Astrocyte (in vitro differentiated cells and primary cell): ENCODE measurements around the gene ZNF662. TPM values are rescaled to one million over a fixed set of nuclear protein-coding genes. Genes with fewer than 3 reads are reported as not detected.

ENCODE experiments used
- DNase-seq: peaks from one replicate; pipeline ENCODE4 v3.0.0-alpha.2; 2010; ENCODE audit warnings: low read depth
- FAIRE-seq: peaks from 2 replicates; lab custom pipeline; 2011; peaks lifted over from hg19 to GRCh38; lab: Jason Lieb, UNC
- H2AFZ ChIP-seq: 2 replicates; pipeline ENCODE4 v1.6.0; 2012; ENCODE audit warnings: low read depth, low read length, inconsistent platforms
- H3K27ac ChIP-seq: 2 replicates; pipeline ENCODE4 v1.5.1; 2011; ENCODE audit warnings: low read depth, low read length, inconsistent platforms
- H3K27me3 ChIP-seq: 2 replicates; pipeline ENCODE4 v1.6.0; 2011; ENCODE audit warnings: low read length, inconsistent platforms; ENCODE audit not compliant: insufficient read depth
- H3K36me3 ChIP-seq: 2 replicates; pipeline ENCODE4 v1.5.1; 2011; ENCODE audit warnings: low read length, inconsistent platforms; ENCODE audit not compliant: insufficient read depth
- H3K4me1 ChIP-seq: 2 replicates; pipeline ENCODE4 v1.5.1; 2011; ENCODE audit warnings: low read length, inconsistent platforms; ENCODE audit not compliant: insufficient read depth
- H3K4me2 ChIP-seq: 2 replicates; pipeline ENCODE4 v1.6.0; 2012; ENCODE audit warnings: low read length, inconsistent platforms
- H3K4me3 ChIP-seq: 2 replicates; pipeline ENCODE4 v1.5.1; 2011; ENCODE audit warnings: low read depth, mild to moderate bottlenecking, low read length, inconsistent platforms; ENCODE audit not compliant: insufficient read depth
- H3K79me2 ChIP-seq: 2 replicates; pipeline ENCODE4 v1.6.0; 2012; ENCODE audit warnings: mild to moderate bottlenecking, low read length, inconsistent platforms; ENCODE audit not compliant: insufficient read depth
- H3K9ac ChIP-seq: 2 replicates; pipeline ENCODE4 v1.6.0; 2012; ENCODE audit warnings: mild to moderate bottlenecking, low read length, inconsistent platforms
- H3K9me3 ChIP-seq: 2 replicates; pipeline ENCODE4 v1.5.1; 2012; ENCODE audit warnings: low read depth, mild to moderate bottlenecking, low read length, inconsistent platforms; ENCODE audit not compliant: insufficient read depth
- H4K20me1 ChIP-seq: 2 replicates; pipeline ENCODE4 v1.6.0; 2012; ENCODE audit warnings: low read length, inconsistent platforms; ENCODE audit not compliant: insufficient read depth
- H3K27ac Mint-ChIP-seq: one replicate; pipeline ENCODE4 v1.8.0; 2021; ENCODE audit warnings: mild to moderate bottlenecking, mixed read lengths; ENCODE audit not compliant: unreplicated experiment
- H3K27me3 Mint-ChIP-seq: one replicate; pipeline ENCODE4 v1.8.0; 2021; ENCODE audit warnings: low read depth, mixed read lengths; ENCODE audit not compliant: unreplicated experiment
- H3K36me3 Mint-ChIP-seq: one replicate; pipeline ENCODE4 v1.8.0; 2021; ENCODE audit warnings: low read depth, mixed read lengths; ENCODE audit not compliant: unreplicated experiment
- H3K4me1 Mint-ChIP-seq: one replicate; pipeline ENCODE4 v1.8.0; 2021; ENCODE audit warnings: low read depth, mixed read lengths; ENCODE audit not compliant: unreplicated experiment
- H3K4me3 Mint-ChIP-seq: one replicate; pipeline ENCODE4 v1.8.0; 2021; ENCODE audit warnings: mild to moderate bottlenecking, moderate library complexity, mixed read lengths; ENCODE audit not compliant: unreplicated experiment
- H3K9me3 Mint-ChIP-seq: one replicate; pipeline ENCODE4 v1.8.0; 2021; ENCODE audit warnings: mild to moderate bottlenecking, mixed read lengths; ENCODE audit not compliant: unreplicated experiment
- CTCF ChIP-seq: IDR thresholded peaks from 2 replicates; pipeline ENCODE4 v1.5.1; 2011; ENCODE audit warnings: low read depth, mild to moderate bottlenecking, inconsistent platforms, low read length, moderate library complexity; ENCODE audit not compliant: insufficient read depth
- EZH2 ChIP-seq: IDR thresholded peaks from 2 replicates; pipeline ENCODE4 v1.6.1; 2012; ENCODE audit warnings: mild to moderate bottlenecking, low read length, inconsistent platforms; ENCODE audit not compliant: insufficient read depth
- total RNA-seq: library from RNA; stranded (reverse); gene quantifications from 2 replicates; pipeline ENCODE4 v1.2.1, GENCODE V29; 2021

Gene ZNF662
- total RNA-seq, 1 donor from 2014 or later = 0.23 TPM

DNA sequence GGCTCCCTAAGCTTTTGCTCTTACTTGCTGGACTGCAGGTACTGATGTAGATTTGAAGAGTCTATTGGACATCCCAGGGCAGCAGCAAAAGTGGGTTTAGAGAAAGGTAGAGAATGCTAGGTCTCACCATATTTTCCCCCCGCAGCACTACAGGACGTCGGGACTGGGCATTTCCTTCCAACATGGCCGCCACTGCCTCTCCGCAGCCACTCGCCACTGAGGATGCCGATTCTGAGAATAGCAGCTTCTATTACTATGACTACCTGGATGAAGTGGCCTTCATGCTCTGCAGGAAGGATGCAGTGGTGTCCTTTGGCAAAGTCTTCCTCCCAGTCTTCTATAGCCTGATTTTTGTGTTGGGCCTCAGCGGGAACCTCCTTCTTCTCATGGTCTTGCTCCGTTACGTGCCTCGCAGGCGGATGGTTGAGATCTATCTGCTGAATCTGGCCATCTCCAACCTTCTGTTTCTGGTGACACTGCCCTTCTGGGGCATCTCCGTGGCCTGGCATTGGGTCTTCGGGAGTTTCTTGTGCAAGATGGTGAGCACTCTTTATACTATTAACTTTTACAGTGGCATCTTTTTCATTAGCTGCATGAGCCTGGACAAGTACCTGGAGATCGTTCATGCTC is 41.5 kb upstream of the ZNF662 start:
- no peak overlapping the region for H3K4me2 ChIP-seq
- peaks cover 13% of the 10 kb centered on the region for H3K27me3 Mint-ChIP-seq

GRCh38 chr3:42865256-42865655 is 40.7 kb upstream of the ZNF662 start:
- Histone ChIP-seq H3K36me3 (no peaks in the 10 kb centered on the region), H3K4me1 (no peaks in the 10 kb centered on the region), H3K27me3 (peaks cover 2% of the 10 kb centered on the region), H3K9ac (no peak overlapping the region), H3K9me3 (no peaks in the 10 kb centered on the region), H2AFZ (no peak overlapping the region), H3K79me2 (no peaks in the 10 kb centered on the region), H3K27ac (no peak overlapping the region), H4K20me1 (no peaks in the 10 kb centered on the region), H3K4me3 (no peak overlapping the region), H3K4me2 (no peak overlapping the region)
- Mint-ChIP-seq H3K27me3 (peaks cover 18% of the 10 kb centered on the region), H3K27ac (no peak overlapping the region), H3K9me3 (no peaks in the 10 kb centered on the region), H3K36me3 (no peaks in the 10 kb centered on the region), H3K4me3 (no peak overlapping the region), H3K4me1 (no peaks in the 10 kb centered on the region)
- TF ChIP-seq CTCF = no peak
- no peak for TF ChIP-seq EZH2
- no peak for DNase-seq
- FAIRE-seq = no peak

More for the DNA sequence above, 41.5 kb upstream of the ZNF662 start:
- FAIRE-seq (no peak), DNase-seq (no peak)
- Histone ChIP-seq H3K36me3 (no peaks in the 10 kb centered on the region), H3K27ac (no peak overlapping the region), H3K4me1 (no peaks in the 10 kb centered on the region), H4K20me1 (no peaks in the 10 kb centered on the region), H3K9me3 (no peaks in the 10 kb centered on the region), H2AFZ (no peak overlapping the region), H3K79me2 (no peaks in the 10 kb centered on the region), H3K4me3 (no peak overlapping the region), H3K27me3 (peaks cover 2% of the 10 kb centered on the region), H3K9ac (no peak overlapping the region)
- TF ChIP-seq CTCF (no peak), EZH2 (no peak)
- Mint-ChIP-seq H3K4me3 (no peak overlapping the region), H3K9me3 (peaks cover 3% of the 10 kb centered on the region), H3K4me1 (no peaks in the 10 kb centered on the region), H3K27ac (no peak overlapping the region), H3K36me3 (no peaks in the 10 kb centered on the region)

DNA sequence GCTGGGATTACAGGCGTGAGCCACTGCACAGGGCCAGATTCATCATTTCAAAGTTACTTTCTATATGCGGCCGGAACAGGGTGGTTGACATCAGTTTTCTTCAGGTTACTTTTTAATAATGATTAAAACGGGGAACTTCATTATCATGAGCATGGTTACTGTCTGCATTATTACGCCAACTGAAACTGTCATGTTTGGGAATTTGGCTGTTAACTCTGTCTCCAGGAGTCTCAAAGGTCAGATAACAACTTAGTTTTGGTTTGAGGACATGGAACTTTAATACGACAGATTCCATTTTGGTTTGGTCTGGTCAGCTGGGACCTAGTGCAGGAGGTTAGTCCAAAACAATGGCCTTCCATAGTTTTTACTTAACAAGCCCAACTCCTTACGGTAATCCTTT is 38.8 kb upstream of the ZNF662 start:
- no peaks in the 10 kb centered on the region for H3K9me3 ChIP-seq
- H3K36me3 Mint-ChIP-seq = no peaks in the 10 kb centered on the region
- no peaks in the 10 kb centered on the region for H3K36me3 ChIP-seq
- H3K79me2 ChIP-seq = no peaks in the 10 kb centered on the region
- H3K4me2 ChIP-seq = no peak overlapping the region
- H3K4me1 Mint-ChIP-seq = no peaks in the 10 kb centered on the region
- H2AFZ ChIP-seq = no peak overlapping the region
- no peak overlapping the region for H3K9ac ChIP-seq
- H4K20me1 ChIP-seq = no peaks in the 10 kb centered on the region
- H3K27ac ChIP-seq = no peak overlapping the region
- H3K27me3 ChIP-seq = peaks cover 3% of the 10 kb centered on the region
- no peak overlapping the region for H3K27ac Mint-ChIP-seq
- no peaks in the 10 kb centered on the region for H3K4me1 ChIP-seq
- H3K9me3 Mint-ChIP-seq = no peaks in the 10 kb centered on the region
- no peak overlapping the region for H3K4me3 Mint-ChIP-seq
- H3K27me3 Mint-ChIP-seq = peaks cover 20% of the 10 kb centered on the region
- no peak overlapping the region for H3K4me3 ChIP-seq
- no peak for DNase-seq
- TF ChIP-seq EZH2 = no peak
- TF ChIP-seq CTCF = no peak
- FAIRE-seq = no peak
